Muscle of leg (tissue), 11 donors: ENCODE measurements around the gene NOL11. TPM values are rescaled to one million over a fixed set of nuclear protein-coding genes. Genes with fewer than 3 reads are reported as not detected.
"Not testable (repeated sequence)": the region's sequence is repeated elsewhere in the genome, so short reads cannot be mapped to it uniquely, and the experiment has no call there.

Experiments used
- DNase-seq: peaks from one replicate; pipeline ENCODE4 v3.0.0; 2013
- H3K27ac ChIP-seq: one replicate; pipeline ENCODE4 v1.5.1; 2013; ENCODE audit warnings: mild to moderate bottlenecking, low read length, control low read depth
- H3K27me3 ChIP-seq: one replicate; pipeline ENCODE4 v1.6.1; 2013; ENCODE audit warnings: low read length; ENCODE audit not compliant: control insufficient read depth, insufficient read depth
- H3K36me3 ChIP-seq: one replicate; pipeline ENCODE4 v1.6.1; 2013; ENCODE audit warnings: low read length; ENCODE audit not compliant: control insufficient read depth, insufficient read depth
- H3K4me1 ChIP-seq: one replicate; pipeline ENCODE4 v1.6.1; 2013; ENCODE audit warnings: low read length; ENCODE audit not compliant: control insufficient read depth, insufficient read depth
- H3K4me3 ChIP-seq: one replicate; pipeline ENCODE4 v1.5.1; 2013; ENCODE audit warnings: low read length, control low read depth
- H3K9me3 ChIP-seq: replicated peaks from 2 replicates; pipeline ENCODE4 v1.6.1; 2013; ENCODE audit warnings: low read depth, low read length; ENCODE audit not compliant: control insufficient read depth
- WGBS: methylation state at CpG from one replicate; pipeline ENCODE4 v1.1.5; 2013; ENCODE audit warnings: missing lambda C conversion rate; ENCODE audit not compliant: insufficient coverage; 5-methylcytosine and 5-hydroxymethylcytosine counted together
- polyA plus RNA-seq, 8 donors: library from polyadenylated mRNA; unstranded; fragments of 120-200 nt; gene quantifications; one replicate each; pipeline versions ENCODE4 v1.2.1 to v1.2.3, GENCODE V29; 2013; ENCODE audit warnings: inconsistent platforms in 1 of 8, low replicate concordance in 1 of 8; ENCODE audit not compliant: insufficient read length in 8 of 8, insufficient read depth in 1 of 8
- total RNA-seq: library from RNA; stranded (reverse); fragments of 120-200 nt; gene quantifications from one replicate; pipeline ENCODE4 v1.2.4, GENCODE V29; 2013

NOL11 gene
- total and polyA plus RNA-seq, 9 donors = 47.7 to 68.4 (median 59.5) TPM

DNA sequence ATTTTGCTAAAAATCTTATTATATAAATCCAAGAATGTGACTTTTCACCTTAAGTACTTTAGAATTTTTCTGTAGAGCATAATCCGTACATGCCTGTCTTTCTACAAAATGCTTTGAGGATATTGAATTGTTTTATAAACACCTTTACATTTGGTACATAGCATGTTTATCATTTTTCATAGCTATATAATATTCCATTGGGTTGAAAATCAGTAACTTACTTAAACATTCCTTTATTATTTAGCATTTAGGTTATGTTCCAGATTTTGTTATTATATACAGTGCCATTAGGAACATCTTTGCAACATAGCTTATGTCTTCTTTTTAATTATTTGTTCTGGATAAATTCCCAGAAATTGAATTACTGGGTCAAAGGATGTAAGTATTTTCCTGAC lies 17.0 kb upstream of the NOL11 start:
- WGBS = no CpG with 5 or more reads among the region's 1 CpG
- Histone ChIP-seq H3K27ac (no peak overlapping the region), H3K9me3 (no peaks in the 10 kb centered on the region), H3K27me3 (no peaks in the 10 kb centered on the region), H3K4me1 (no peaks in the 10 kb centered on the region), H3K36me3 (no peaks in the 10 kb centered on the region), H3K4me3 (no peak overlapping the region)
- DNase-seq = no peak

DNA sequence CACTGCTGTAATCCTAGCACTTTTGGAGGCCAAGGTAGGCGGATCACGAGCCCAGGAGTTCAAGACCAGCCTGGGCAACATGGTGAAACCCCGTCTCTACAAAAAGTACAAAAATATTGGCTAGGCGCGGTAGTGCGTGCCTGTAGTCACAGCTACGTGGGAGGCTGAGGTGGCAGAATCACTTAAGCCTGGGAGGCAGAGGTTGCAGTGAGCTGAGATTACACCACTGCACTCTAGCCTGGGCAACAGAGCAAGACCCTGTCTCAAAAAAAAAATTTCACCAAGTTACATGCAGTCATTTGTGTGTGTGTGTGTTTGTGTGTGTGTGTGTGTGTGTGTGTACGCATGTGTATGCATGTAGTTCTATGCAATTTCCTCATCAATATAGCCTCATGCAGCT lies 14.9 kb upstream of the NOL11 start:
- H3K4me3 ChIP-seq, H3K9me3 ChIP-seq, DNase-seq, H3K27ac ChIP-seq, H3K27me3 ChIP-seq, H3K36me3 ChIP-seq, H3K4me1 ChIP-seq: not testable (repeated sequence)
- WGBS = 89% methylated on average over 7 of the region's 8 CpGs

DNA sequence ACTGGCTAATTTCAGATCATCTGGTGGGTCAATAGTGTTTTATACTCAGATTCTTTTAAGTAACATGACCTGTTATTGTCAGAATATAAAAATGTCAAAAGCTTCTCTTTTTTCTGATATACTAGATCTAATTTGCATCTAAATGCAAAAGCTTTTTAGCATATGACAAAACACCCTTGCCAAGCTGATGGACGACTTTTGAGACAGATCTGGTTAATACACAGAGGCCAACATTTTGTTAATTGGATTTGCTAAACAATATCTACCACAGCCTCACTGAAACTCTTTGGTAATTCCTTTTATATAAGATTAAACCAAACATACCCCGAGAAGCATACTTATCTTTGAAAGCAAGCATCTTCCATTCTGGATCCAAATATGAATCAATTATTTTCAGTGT lies 10.3 kb upstream of the NOL11 start:
- WGBS = no CpG with 5 or more reads among the region's 2 CpGs

DNA sequence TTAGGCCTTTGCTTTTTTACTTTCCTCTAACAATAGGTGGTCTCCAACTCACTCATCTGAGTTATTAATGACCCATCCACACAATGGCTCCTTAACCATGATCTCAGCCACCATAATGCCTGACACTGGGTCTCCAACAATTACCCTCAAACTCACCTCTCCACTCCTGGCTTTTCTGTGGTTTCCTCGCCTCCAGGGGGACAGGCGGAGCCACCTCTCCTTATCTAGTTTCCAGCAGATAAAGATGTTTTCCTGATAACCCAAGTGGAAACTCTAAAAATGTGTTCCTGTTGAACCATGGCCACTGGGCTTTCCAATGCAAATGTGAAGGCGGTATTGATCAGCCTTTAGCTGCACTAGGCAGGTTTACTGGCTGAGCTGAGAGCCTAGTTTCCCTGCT lies 9.4 kb upstream of the NOL11 start:
- no peak for DNase-seq
- H3K4me3 ChIP-seq = no peak overlapping the region
- no peaks in the 10 kb centered on the region for H3K27me3 ChIP-seq
- WGBS = 76% methylated on average over 3 of the region's 3 CpGs
- no peaks in the 10 kb centered on the region for H3K4me1 ChIP-seq
- H3K9me3 ChIP-seq = peaks cover 2% of the 10 kb centered on the region
- H3K27ac ChIP-seq = no peak overlapping the region
- no peaks in the 10 kb centered on the region for H3K36me3 ChIP-seq

More for the DNA sequence above, 10.3 kb upstream of the NOL11 start:
- no peaks in the 10 kb centered on the region for H3K27me3 ChIP-seq
- no peak overlapping the region for H3K4me3 ChIP-seq
- H3K4me1 ChIP-seq = no peaks in the 10 kb centered on the region
- no peak for DNase-seq
- H3K27ac ChIP-seq = no peak overlapping the region
- H3K36me3 ChIP-seq = no peaks in the 10 kb centered on the region
- H3K9me3 ChIP-seq = no peaks in the 10 kb centered on the region

DNA sequence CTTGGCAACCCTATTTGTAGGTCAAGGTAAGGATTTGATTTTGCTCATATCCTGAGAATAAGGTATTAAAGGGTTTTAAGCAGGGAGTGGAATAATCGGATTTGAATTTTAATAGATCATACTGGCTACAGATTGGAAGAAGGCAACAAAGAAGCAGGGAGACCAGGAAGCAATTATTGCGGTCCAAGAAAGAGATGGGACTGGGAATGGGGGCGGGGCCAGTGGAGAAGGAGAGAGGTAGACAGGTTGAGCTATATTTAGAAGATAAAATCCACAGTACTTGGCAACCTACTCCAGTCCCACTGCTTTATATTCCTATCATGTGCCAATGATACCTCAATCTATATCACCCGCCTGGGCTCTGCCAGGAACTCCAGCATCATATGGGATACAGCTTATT lies 5.8 kb upstream of the NOL11 start:
- peaks cover 2% of the 10 kb centered on the region for H3K9me3 ChIP-seq
- no peaks in the 10 kb centered on the region for H3K36me3 ChIP-seq
- WGBS = 91% methylated on average over 2 of the region's 4 CpGs
- no peak for DNase-seq
- no peak overlapping the region for H3K4me3 ChIP-seq
- H3K4me1 ChIP-seq = no peaks in the 10 kb centered on the region
- H3K27me3 ChIP-seq = no peaks in the 10 kb centered on the region
- H3K27ac ChIP-seq = no peak overlapping the region

DNA sequence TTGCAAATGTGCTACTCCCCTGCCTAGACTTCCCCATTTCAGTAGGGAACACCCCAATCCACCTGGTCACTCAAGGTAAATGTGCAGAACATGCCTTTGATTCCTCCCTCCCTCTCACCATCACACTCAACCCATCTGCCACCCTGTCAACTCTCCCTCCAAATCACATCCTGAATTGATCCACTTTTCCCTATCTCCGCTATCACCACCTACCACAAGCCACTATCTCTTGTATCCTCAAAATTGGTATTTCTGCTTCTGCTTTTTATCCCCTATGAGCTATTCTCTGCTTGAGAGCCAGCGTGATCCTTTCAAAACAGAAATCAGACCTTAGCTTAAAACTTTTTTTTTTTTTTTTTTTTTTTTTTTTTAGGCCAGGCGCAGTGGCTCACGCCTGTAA lies 5.4 kb upstream of the NOL11 start:
- Histone ChIP-seq H3K27me3 (no peaks in the 10 kb centered on the region), H3K27ac (no peak overlapping the region), H3K4me1 (peaks cover 2% of the 10 kb centered on the region), H3K9me3 (peaks cover 2% of the 10 kb centered on the region), H3K36me3 (no peaks in the 10 kb centered on the region), H3K4me3 (no peak overlapping the region)
- DNase-seq = no peak
- WGBS = 96% methylated on average over 3 of the region's 4 CpGs

DNA sequence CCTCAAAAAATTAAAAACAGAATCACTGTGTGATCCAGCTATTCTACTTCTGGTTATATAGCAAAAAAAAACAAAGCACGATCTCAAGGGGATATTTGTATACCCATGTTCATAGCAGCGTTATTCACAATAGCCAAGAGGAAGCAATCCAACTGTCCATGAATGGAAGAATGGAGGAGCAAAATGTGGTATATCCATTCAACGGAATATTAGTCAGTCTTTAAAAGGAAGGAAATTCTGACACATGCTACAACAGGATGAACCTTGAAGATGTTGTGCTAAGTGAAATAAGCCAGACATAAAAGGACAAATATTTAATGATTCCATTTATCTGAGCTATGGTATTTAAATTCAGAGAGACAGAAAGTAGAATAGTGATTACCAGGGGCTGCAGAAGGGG lies 4.6 kb upstream of the NOL11 start:
- H3K9me3 ChIP-seq = peaks cover 2% of the 10 kb centered on the region
- H3K27ac ChIP-seq = no peak overlapping the region
- whole genome bisulfite sequencing = no CpG with 5 or more reads among the region's 3 CpGs
- no peaks in the 10 kb centered on the region for H3K27me3 ChIP-seq
- H3K36me3 ChIP-seq = no peaks in the 10 kb centered on the region
- no peak overlapping the region for H3K4me3 ChIP-seq
- DNase-seq = no peak
- H3K4me1 ChIP-seq = peaks cover 2% of the 10 kb centered on the region

DNA sequence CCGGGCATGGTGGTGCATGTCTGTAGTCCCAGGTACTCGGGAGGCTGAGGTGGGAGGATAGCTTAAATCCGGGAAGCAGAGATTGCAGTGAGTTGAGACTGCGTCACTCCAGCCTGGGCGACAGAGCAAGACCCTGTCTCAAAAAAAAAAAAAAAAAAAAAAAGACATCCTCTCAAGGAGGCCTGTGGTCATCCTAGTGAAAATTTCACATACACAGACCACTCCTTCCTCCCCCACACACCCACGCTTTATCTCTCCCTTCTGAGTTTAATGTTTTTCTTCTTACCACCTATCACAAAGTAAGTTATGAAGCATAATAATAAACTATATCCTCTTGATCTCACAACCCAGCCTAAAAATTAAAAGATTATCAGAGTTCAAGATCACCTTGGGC lies 1.3 kb upstream of the NOL11 start:
- H3K27me3 ChIP-seq = no peaks in the 10 kb centered on the region
- no peak for DNase-seq
- no peak overlapping the region for H3K27ac ChIP-seq
- peaks cover 12% of the 10 kb centered on the region for H3K4me1 ChIP-seq
- no peak overlapping the region for H3K4me3 ChIP-seq
- peaks cover 2% of the 10 kb centered on the region for H3K9me3 ChIP-seq
- H3K36me3 ChIP-seq = peaks cover 2% of the 10 kb centered on the region
- no CpG with 5 or more reads among the region's 6 CpGs for WGBS

DNA sequence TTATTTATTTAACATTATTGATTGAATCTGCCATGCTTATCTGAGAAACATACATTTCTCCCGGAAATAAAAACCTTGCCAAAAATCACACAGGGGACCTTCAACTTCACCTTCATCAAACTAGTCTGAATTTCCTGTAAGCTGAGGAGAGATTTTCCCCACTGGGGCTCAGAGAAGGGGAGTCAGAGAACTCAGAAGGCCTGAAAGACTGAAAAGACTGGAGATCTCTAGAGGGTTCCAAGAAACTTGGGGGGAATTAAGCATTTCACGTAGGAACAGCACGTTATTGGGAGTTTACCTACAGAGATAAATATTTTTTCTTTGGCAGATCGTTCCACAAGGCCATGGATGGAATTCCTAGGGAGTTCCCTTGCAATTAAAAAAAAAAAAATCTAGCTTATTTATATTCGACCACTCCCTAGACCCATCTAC lies 528 bp upstream of the NOL11 start:
- H3K9me3 ChIP-seq = peaks cover 2% of the 10 kb centered on the region
- peaks cover 12% of the 10 kb centered on the region for H3K4me1 ChIP-seq
- DNase-seq = peak; percentile 54
- H3K36me3 ChIP-seq = peaks cover 9% of the 10 kb centered on the region
- WGBS = 0% methylated on average over 2 of the region's 5 CpGs
- peak overlapping the region; percentile 82 for H3K27ac ChIP-seq
- no peaks in the 10 kb centered on the region for H3K27me3 ChIP-seq
- H3K4me3 ChIP-seq = peak overlapping the region; percentile 45

DNA sequence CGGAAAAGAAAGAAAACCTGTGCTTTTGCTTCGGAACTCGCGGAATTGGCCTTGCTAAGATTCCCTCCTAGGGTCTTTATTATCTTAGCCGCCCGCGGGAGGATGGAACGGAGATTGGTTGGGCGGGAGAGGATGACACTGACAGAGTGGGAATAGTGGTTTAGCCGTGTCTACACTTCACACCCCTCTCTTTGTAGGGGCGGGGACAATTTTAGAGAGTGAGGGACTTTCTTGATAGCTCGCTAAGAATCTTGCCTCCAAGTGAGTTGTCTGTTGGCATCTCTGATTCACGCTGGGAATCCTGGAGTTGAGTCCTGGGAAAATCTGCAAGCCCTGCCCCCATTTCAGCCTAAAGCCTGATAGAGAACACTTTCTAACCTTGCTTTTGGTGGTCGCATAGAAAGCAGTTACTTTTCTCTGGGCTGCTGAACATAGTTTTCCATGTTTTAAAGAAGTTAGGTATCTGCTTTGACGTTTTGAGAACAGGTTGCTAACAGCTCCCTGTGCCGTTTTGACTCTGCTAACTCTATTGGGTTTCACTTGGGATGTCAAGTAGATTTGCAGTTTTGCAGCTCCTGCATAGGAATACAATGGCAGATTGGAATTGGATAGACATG lies 697 bp downstream of the NOL11 start:
- H3K27me3 ChIP-seq = no peaks in the 10 kb centered on the region
- peak overlapping the region; percentile 97 for H3K27ac ChIP-seq
- DNase-seq = peak; percentile 49
- peaks cover 13% of the 10 kb centered on the region for H3K36me3 ChIP-seq
- peak overlapping the region; percentile 97 for H3K4me3 ChIP-seq
- 2% methylated on average over 6 of the region's 16 CpGs for WGBS
- H3K4me1 ChIP-seq = peaks cover 12% of the 10 kb centered on the region
- H3K9me3 ChIP-seq = no peaks in the 10 kb centered on the region

DNA sequence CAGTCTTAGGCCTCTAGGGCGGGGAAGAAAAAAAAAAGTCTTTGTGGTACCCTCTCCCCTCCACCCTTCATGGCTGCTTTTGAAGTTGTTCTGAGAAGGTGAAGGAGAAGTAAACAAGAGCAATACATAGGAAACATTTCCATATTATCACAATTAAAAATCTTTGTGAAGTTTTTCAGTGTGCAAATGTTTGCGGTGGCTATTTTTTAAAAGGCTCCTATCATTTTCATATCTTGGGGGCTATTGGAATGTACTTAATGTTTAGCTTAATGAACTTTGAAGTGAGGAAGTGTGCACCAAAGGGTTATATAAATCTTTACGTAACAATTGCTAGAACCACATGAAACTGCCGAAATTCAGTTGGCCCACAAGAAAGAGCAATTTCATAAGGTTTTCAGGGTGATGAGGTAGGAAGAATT lies 7.6 kb downstream of the NOL11 start:
- H3K4me3 ChIP-seq = no peak overlapping the region
- no peaks in the 10 kb centered on the region for H3K27me3 ChIP-seq
- DNase-seq = no peak
- H3K36me3 ChIP-seq = peaks cover 58% of the 10 kb centered on the region
- 100% methylated on average over 1 of the region's 4 CpGs for WGBS
- H3K4me1 ChIP-seq = no peaks in the 10 kb centered on the region
- peaks cover 4% of the 10 kb centered on the region for H3K9me3 ChIP-seq
- no peak overlapping the region for H3K27ac ChIP-seq
